BE2C (cell line): ENCODE measurements around the gene FNTB.

Source experiments
- DNase-seq: peaks from one replicate; pipeline ENCODE4 v3.0.0-alpha.2; 2020
- H3K27me3 ChIP-seq: fragments of 250-450 bp; sonication (Bioruptor Pico); 2 replicates; pipeline ENCODE4 v1.5.1; 2020; ENCODE audit warnings: mild to moderate bottlenecking
- H3K36me3 ChIP-seq: fragments of 250-450 bp; sonication (Bioruptor Pico); 2 replicates; pipeline ENCODE4 v1.5.1; 2020; ENCODE audit warnings: mild to moderate bottlenecking
- H3K4me1 ChIP-seq: fragments of 250-450 bp; sonication (Bioruptor Pico); 2 replicates; pipeline ENCODE4 v1.5.1; 2020
- H3K4me3 ChIP-seq: 2 replicates; pipeline ENCODE4 v1.5.1; 2011; ENCODE audit warnings: low read depth, low read length
- H3K9me3 ChIP-seq: fragments of 250-450 bp; sonication (Bioruptor Pico); 2 replicates; pipeline ENCODE4 v1.5.1; 2020
- CTCF ChIP-seq: IDR thresholded peaks from 2 replicates; pipeline ENCODE4 v1.5.1; 2012; ENCODE audit warnings: mild to moderate bottlenecking, low read depth, low read length

FNTB gene

GRCh38 chr14:64994540-64994939 lies 7.8 kb downstream of the FNTB start:
- H3K9me3 ChIP-seq, result no peaks in the 10 kb centered on the region
- H3K4me3 ChIP-seq, result no peak overlapping the region
- no peak for DNase-seq
- H3K36me3 ChIP-seq, result no peaks in the 10 kb centered on the region
- H3K27me3 ChIP-seq, result no peaks in the 10 kb centered on the region
- H3K4me1 ChIP-seq, result no peaks in the 10 kb centered on the region
- no peak for TF ChIP-seq CTCF

- TF ChIP-seq CTCF, result no peak
- no peak for DNase-seq
- no peak overlapping the region for H3K4me3 ChIP-seq
- no peaks in the 10 kb centered on the region for H3K27me3 ChIP-seq
- no peaks in the 10 kb centered on the region for H3K9me3 ChIP-seq
- no peaks in the 10 kb centered on the region for H3K4me1 ChIP-seq
- no peaks in the 10 kb centered on the region for H3K36me3 ChIP-seq
These were observed 8.6 kb downstream of the FNTB start for GRCh38 chr14:64995291-64995690.

GRCh38 chr14:64997108-64997794 lies 10.6 kb downstream of the FNTB start:
- Histone ChIP-seq H3K9me3 (no peaks in the 10 kb centered on the region), H3K36me3 (no peaks in the 10 kb centered on the region), H3K27me3 (no peaks in the 10 kb centered on the region), H3K4me1 (no peaks in the 10 kb centered on the region), H3K4me3 (no peak overlapping the region)
- DNase-seq, result no peak
- TF ChIP-seq CTCF, result no peak

GRCh38 chr14:64998455-64998931 lies 11.8 kb downstream of the FNTB start:
- H3K4me3 ChIP-seq, result no peak overlapping the region
- no peak for DNase-seq
- no peaks in the 10 kb centered on the region for H3K36me3 ChIP-seq
- no peaks in the 10 kb centered on the region for H3K4me1 ChIP-seq
- H3K9me3 ChIP-seq, result no peaks in the 10 kb centered on the region
- TF ChIP-seq CTCF, result no peak
- H3K27me3 ChIP-seq, result no peaks in the 10 kb centered on the region

GRCh38 chr14:65000898-65001591 lies 14.3 kb downstream of the FNTB start:
- H3K9me3 ChIP-seq, result no peaks in the 10 kb centered on the region
- H3K27me3 ChIP-seq, result no peaks in the 10 kb centered on the region
- no peaks in the 10 kb centered on the region; the same call in 1 of the 2 replicates for H3K36me3 ChIP-seq
- DNase-seq, result no peak
- H3K4me1 ChIP-seq, result no peaks in the 10 kb centered on the region
- H3K4me3 ChIP-seq, result no peak overlapping the region
- TF ChIP-seq CTCF, result no peak

GRCh38 chr14:65001723-65002122 lies 15.0 kb downstream of the FNTB start:
- Histone ChIP-seq H3K9me3 (no peaks in the 10 kb centered on the region), H3K4me3 (no peak overlapping the region), H3K27me3 (no peaks in the 10 kb centered on the region), H3K4me1 (no peaks in the 10 kb centered on the region), H3K36me3 (no peaks in the 10 kb centered on the region; the same call in 1 of the 2 replicates)
- no peak for TF ChIP-seq CTCF
- DNase-seq, result no peak
